ENCODE data around the gene FAM222B. TPM values are rescaled to one million over a fixed set of nuclear protein-coding genes. Genes with fewer than 3 reads are reported as not detected.
A peak's percentile ranks its signal among the peaks of the same experiment; 100 is the strongest.

FAM222B gene
- total and polyA plus RNA-seq, 9 of the 15 experiments (the other 6 are each of a cell fraction or from before 2014, with no cell fraction given): 4.0 to 34.6 (median 7.5) TPM

- TF ChIP-seq NFYB (IDR thresholded peaks at IDR 0.05; ENCODE audit: extremely low read depth, insufficient read length) (no peak), ZNF282 (CRISPR knock-in tag; IDR thresholded peaks at IDR 0.05) (no peak; the same call in 1 of the 2 replicates), CREB3L1 (IDR thresholded peaks at IDR 0.05; ENCODE audit: borderline replicate concordance, low read depth) (peak; percentile 66), HMG20A (CRISPR knock-in tag; conservative IDR thresholded peaks at IDR 0.05) (no peak), GTF2E2 (tag; IDR thresholded peaks at IDR 0.05) (peak; percentile 21; the same call in 1 of the 2 replicates), RBM15 (IDR thresholded peaks at IDR 0.05; ENCODE audit: insufficient read depth, low read length) (no peak), ZNF134 (CRISPR knock-in tag; conservative IDR thresholded peaks at IDR 0.05) (peak; percentile 71), ZNF280A (IDR thresholded peaks at IDR 0.05; ENCODE audit: low read depth, partially characterized antibody) (no peak), ZNF785 (CRISPR knock-in tag; IDR thresholded peaks at IDR 0.05) (no peak), L3MBTL2 (IDR thresholded peaks at IDR 0.05) (peak; percentile 91), ZNF316 (IDR thresholded peaks at IDR 0.05) (no peak), PML (IDR thresholded peaks at IDR 0.05; ENCODE audit: low read length) (peak; percentile 99), ZBTB7A (IDR thresholded peaks at IDR 0.05; ENCODE audit: borderline replicate concordance, control insufficient read depth, low read depth, low read length) (peak; percentile 99), GTF2B (IDR thresholded peaks at IDR 0.05; ENCODE audit: extremely low read depth, insufficient read length) (no peak), RBM17 (IDR thresholded peaks at IDR 0.05; ENCODE audit: borderline replicate concordance, low read depth, low read length) (no peak), HDAC8 (tag; IDR thresholded peaks at IDR 0.05) (no peak), ZC3H8 (IDR thresholded peaks at IDR 0.05) (no peak), ZFPM2 (CRISPR knock-in tag; IDR thresholded peaks at IDR 0.05) (no peak), ZNF444 (CRISPR knock-in tag; IDR thresholded peaks at IDR 0.05) (peak; percentile 77), SRSF1 (IDR thresholded peaks at IDR 0.05; ENCODE audit: low read depth, low read length) (no peak), XRCC3 (IDR thresholded peaks at IDR 0.05) (no peak), NFXL1 (CRISPR knock-in tag; IDR thresholded peaks at IDR 0.05) (no peak), NONO (IDR thresholded peaks at IDR 0.05; ENCODE audit: low read depth in 2 of 2, low read length in 1 of 2) (peak in 1 of 2 experiments; percentile 96; a peak in 2 of 4 replicates), NCOA2 (IDR thresholded peaks at IDR 0.05; ENCODE audit: partially characterized antibody in 2 of 2) (peak in 1 of 2 experiments; percentile 90), ILK (tag; IDR thresholded peaks at IDR 0.05; ENCODE audit: borderline replicate concordance, low read depth) (no peak)
These were observed 22.6 kb upstream of the FAM222B start (continued) for GRCh38 chr17:28864991-28865849.

Measured in K562 (cell line).